DMS 273 treated with DMSO at 0.1 percent for 48 hours (cell line): ENCODE results near the gene MAD1L1.

Source experiments
- DNase-seq: peaks from one replicate; lab custom pipeline; 2025; lab: John Stamatoyannopoulos, UW

Gene MAD1L1

DNA sequence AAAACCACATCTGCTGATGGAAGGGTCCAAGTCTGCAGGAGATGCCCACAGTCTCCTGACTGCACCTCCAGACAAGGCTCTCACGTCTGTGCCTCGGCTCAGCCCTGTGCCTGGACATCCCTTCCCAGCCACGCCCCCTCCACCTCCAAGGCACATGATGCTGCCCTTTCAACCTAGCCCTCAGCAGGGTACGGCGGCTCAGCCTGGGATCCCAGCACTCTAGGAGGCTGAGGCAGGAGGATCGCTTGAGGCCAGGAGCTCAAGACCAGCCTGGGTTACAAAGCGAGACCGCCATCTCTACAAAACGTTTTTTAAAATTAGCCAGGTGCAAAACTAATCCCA, 14.3 kb downstream of the MAD1L1 start:
- DNase-seq, result no peak

DNA sequence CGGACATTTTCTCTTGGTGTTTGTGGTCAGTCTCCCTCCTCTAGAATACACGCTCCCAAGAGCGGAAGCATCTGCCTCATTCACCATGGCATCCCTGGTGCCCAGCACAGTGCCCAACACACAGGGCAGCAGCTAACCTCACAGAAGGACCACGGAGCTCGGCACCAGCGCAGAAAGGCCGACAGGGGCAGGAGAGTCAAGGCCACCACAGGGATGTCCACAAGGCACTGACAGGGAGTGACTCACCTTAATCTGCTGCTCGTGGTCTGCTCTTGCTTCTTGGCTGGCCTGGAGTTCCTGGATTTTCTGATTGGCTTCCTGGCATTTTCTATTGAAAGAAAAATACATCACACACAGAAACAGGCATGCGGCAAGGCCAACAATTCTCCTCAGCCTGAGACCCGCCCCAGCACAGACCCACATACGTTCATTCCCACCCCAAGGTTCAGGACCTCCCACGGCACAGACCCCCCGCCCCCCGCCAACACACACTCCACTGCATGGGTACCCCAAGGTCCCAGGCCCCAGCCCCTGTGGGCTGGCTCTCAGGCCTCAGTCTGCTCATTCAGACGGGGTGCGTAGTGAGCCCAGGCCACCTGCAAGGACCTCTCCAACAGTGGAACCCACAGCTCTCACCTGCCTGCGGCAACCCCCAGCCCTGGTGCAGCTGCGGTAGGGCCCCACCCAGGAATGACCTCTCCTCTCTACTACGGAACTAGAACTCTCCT, 14.9 kb downstream of the MAD1L1 start:
- no peak for DNase-seq

DNA sequence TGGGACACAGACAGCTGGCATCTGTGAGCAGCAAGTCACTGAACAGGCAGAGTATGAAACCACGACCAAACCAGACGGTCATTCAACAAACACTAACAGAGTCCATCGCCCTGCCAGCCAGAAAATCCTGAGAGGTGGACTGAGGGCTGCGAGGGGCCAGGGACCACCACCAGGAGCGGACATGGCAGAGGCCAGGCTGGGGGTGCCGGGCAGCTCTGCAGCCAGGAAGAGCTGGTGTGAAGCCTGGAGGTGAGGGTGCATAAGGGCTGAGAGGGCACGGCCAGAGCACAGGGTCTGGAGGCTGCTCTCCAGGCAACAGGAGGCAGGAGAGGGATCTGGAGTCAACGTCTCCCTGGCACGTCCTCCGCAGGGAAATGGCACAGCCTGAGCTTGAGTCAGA, 15.5 kb downstream of the MAD1L1 start:
- no peak for DNase-seq

DNA sequence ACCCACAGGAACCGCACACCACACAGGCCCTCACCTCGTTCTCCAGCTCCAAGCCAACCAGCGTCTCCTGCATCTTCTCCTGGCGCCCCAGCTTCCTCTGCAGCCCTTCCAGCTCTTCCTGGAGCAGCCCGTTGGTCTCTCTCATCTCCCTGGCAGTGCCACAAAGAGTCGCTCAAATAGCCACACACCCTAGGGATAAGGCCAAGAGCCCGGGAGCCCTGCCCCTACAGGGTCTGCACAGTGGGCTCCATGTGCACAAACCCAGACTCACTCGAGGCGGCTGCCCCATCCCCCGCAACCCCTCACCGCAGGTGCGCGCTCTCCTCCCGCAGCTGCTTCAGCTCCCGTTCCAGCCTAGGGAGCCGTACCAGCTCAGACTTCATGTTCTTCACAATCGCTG, 16.9 kb downstream of the MAD1L1 start:
- no peak for DNase-seq

DNA sequence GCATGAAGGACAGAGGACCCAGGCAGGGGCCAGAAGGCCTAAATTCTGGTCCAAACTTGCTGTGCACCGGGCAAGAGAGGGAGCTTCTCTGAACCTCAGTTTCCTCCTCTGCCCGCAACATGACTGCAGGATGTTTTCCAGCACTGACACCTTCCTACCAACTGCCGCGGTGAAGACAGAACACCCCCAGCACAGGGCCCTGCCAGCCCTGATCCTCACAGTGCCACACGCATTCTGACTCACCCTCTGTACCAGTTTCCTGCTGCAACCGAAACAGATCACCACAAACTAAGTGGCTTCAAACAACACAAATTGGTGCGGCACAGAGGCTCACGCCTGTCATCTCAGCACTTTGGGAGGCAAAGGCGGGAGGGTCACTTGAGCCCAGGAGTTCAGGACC, 18.1 kb downstream of the MAD1L1 start:
- no peak for DNase-seq

DNA sequence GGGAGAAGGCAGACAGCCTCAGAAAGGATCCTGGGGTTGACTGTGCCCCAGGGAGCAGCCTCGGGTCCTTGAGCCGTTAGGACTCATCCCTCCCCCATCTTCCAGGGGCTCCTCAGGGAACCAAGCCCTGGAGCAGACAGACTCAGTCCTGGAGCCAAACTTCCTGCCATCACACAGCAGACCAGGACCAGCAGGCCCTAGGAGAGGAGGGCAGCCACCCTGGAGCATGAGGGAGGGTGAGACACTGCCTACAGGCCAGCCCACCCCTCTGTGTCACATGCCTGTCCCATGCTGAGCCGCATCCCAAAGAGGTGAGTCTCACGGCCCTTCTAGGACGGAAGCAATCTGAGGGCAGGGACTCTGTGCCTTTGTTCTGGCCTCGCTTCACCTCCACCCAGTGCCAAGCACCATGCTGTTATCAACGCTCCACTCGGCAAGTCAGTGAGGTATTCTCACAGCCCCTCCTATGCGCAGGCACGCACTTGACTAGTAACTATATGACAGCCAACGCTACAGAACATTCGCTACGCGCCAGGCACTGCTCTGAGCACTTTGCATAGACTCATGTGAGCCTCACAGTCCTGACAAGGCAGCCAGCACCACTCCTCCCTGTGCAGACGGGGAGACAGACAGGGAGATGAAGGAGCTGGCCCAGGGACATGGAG, 19.1 kb downstream of the MAD1L1 start:
- no peak for DNase-seq

DNA sequence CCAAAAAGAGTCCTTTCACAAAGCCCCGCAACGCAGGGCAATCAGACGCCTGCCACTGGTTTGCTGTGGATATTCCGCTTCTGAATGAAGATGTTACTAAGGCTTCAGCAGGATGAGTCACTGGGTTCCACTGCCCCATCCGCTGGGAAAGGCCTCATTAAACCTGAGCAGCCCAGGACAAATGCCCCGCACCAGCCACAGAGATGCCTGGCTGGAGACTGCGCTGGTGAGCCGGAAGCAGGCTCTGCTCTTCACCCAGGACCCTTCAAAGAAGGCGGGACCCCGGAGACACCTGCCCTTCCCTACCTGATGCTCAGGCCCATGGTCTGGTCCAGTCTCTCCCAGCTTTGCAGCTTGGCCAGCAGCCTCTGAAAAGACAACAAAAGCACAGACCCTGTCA, 19.8 kb downstream of the MAD1L1 start:
- no peak for DNase-seq

DNA sequence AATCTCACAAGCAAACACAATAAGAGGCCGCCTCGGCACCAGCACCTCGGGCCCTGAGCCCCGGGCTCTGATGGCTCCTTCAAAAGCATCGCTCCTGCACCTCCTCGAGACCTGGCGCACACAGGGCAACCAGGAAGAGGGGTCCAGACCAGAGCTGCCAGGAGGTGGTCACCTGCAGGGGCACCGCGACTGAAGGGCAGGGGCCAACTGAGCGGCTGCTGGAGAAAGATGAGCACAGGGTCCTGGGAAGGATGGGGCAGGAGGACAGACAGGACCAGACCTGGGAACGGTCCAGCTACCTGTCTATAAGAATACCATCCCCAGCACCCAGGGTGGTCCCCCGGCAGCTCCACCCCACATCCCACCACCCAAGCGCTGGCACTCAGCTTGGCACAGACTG, 20.8 kb downstream of the MAD1L1 start:
- DNase-seq, result no peak

DNA sequence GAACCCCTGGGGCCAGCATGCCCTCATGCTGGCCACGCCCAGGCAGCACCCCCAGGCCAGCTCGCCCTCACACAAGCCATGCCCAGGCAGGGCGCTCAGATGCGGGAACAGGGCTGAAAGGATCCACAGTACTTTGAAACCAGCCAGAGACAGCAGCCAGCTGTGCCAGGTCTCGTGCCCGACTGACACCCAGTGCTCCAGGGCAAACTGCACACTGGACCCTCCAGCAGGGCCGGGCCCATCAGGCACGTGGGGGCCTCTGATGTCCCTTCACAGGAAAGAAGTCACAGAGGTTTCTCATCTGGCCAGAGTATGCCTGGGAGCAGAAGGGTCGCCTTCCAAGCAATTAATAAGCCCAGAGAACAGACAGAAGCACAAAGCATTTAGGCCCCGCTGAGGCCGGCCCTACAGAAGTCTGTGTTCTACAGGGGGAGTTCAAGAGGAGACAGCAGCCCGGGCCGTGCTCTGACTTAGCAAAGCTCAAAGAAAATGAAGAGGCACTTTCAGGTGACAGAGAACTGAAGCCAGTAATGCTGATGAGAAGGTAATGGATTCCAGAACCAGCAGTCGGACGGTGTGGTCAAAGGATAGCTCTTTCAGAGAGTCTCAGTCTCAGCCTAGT, 21.4 kb downstream of the MAD1L1 start:
- DNase-seq, result no peak

DNA sequence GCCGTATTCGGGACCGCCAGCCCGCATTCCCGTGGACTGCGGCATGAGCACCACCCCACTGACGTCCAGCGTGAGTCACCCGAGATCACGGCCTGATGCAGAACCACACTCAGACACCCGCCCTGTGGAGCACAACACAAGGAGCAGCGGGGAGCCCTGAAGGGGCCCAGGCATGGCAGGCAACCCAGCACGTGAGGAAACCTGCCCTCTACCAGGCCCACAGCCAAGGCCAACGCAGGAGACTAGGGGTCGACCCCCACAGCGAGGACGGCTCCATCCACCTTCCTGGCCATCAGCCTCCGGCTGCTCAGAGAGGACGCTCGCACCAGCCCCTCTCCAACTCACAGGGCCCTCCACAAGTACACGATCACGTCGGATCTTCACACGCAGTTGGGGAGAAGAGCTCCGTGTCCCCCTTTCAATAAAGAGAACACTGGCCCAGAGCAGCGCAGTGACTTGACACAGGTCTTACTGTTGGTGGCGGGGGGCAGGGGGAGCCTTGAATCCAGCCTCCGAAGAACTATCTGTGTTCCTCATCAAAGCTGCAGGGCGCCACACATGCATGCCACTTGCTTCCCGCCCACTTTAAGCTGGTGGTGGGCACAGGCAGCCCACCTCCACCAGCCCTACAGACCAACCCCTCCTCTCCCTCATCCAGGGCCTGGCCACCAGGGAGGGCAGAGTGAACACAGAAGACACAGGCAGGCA, 22.0 kb downstream of the MAD1L1 start:
- no peak for DNase-seq

DNA sequence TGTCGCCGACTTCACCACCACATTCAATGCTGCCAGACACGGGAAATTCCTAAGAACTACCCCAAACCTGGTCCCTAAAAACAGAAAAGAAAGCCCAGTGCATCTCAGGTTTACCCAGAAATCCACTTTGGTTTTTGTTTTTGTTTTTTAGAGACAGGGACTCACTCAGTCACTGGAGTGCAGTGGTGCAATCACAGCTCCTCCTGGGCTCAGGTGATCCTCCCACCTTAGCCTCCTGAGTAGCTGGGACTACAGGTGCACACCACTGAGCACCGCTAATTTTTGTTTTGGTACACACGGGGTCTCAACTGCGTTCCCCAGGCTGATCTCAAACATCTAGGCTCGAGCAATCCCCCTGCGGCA, 22.8 kb downstream of the MAD1L1 start:
- no peak for DNase-seq

DNA sequence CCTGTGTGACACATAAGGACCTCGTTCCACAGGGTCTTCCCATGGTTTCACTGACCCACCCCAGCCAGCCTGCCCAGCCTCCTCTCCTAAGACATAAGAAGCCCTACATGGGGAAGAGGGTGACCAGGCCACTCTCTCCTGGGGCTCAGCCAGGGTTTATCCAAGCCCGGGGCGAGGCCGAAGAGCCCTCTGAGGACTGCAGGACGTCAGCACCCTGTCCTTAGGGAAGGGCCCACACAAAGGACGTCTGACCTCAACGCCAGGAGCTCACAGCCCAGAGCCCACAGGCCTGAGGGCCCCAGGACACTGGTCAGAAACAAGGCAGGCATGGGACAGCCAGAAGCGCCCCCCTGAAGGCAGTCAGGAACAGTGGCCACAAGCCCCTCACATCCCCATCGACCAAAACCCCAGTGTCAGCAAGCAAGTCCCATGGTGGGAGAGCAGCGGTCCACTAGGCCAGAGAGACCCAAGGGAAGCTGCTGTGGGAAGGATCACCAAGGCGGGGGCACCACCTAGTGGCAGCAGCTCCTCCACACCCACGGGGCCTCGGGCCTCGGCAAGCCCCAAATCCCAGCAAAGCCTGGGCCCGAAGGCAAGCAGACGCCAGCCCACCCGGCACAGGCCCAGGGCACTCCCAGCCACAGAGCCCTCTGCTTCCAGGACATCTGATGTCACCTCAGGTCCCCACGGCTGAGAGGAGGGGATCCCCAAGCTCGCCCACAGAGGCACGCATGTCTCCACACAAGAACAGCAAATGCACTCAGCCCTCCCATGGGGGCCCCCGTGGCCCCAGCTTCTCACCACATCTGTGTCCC, 23.4 kb downstream of the MAD1L1 start:
- peak; percentile 21 for DNase-seq

DNA sequence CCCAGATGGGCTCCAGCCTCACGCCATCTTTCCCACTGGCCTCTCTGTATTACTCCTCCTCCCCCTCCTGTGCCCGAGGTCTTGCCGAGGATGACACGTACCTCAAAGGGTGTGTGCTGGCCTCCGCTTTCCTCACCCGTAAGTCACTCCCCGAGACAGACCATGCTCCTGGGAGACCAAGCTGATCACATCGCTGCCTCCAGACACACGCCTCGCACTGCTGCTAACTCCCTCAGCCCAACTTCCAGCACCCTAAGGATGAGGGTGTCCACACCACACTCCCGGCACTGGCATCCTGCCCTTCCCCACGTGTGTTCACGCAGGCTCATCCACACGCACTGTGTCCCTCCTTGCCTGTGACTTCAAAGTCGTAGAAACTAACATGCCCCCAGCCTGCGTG, 24.0 kb downstream of the MAD1L1 start:
- no peak for DNase-seq

DNA sequence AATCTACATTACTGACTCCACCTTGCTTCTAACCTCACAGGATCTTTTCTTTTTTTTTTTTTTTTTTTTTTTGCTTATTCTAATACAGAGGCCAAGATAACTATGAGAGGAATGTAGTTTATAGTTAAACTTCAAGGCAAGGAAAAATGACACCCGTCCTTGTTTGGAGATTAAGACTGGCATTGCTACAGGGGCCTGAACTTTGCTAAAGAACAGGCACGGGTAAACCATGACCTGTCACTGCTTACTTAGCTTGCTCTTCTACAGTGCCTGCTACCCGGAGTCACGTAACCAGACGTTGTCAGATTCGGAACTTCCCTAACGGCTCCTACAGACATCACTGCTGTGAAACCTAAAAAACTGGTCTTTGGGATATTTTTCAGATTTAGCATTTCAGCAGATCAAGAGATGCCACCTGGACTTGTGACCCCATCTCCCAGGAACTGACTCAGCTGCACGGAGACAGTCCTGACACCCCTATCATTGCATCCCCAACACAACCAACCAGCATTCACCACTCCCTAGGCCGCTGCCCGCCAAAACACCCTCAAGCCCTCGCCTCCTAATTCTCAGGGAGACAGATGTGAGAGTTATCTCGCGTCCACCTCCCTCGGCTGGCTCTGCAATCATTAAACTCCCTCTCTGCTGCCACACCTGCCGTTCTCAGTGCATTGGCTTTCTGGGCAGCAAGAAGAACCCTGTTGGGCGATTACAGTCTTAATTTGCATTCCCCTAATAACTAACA, 27.5 kb downstream of the MAD1L1 start:
- no peak for DNase-seq

DNA sequence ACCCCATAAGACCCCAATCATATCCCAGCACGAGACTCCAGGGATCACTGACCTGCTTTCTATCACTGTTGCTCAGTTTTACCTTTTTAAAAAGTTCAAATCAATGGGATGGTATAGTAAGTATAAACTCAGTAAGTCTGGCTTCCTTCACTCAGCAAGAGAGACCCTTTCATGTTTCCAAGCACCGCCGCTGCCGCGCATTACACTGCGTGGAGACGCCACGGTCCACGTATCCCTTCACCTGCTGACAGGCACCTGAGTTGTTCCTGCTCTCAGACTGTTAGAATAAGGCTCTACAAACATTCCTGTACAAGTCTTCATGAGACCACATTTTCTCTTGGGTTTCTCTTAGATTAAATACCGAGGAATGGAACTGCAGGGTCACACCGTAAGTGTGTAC, 28.3 kb downstream of the MAD1L1 start:
- no peak for DNase-seq

DNA sequence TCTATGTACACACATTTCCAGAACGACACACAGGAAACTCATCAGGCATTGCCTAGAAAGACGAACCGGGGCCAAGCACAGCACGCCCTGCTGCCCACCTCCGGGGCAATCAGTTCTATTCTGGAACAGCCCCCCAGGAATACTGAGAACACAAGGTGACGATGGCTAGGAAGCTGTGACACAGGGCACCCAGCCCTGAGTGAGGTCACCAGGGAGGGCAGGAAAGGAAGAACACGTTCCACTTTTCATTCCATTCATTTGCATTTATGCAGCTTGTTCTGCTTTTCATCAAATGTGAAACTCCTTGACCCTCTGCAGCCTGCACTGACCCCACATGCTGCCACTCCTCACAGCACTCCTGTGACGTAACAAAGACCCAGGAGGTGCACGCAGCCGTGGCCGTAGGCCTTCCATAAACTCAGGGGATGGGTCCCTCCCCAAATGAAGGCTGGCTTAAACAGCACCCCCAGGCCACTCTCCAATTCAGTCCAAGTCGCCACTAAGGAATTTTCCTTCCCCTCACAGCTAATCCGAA, 28.9 kb downstream of the MAD1L1 start:
- DNase-seq, result no peak

DNA sequence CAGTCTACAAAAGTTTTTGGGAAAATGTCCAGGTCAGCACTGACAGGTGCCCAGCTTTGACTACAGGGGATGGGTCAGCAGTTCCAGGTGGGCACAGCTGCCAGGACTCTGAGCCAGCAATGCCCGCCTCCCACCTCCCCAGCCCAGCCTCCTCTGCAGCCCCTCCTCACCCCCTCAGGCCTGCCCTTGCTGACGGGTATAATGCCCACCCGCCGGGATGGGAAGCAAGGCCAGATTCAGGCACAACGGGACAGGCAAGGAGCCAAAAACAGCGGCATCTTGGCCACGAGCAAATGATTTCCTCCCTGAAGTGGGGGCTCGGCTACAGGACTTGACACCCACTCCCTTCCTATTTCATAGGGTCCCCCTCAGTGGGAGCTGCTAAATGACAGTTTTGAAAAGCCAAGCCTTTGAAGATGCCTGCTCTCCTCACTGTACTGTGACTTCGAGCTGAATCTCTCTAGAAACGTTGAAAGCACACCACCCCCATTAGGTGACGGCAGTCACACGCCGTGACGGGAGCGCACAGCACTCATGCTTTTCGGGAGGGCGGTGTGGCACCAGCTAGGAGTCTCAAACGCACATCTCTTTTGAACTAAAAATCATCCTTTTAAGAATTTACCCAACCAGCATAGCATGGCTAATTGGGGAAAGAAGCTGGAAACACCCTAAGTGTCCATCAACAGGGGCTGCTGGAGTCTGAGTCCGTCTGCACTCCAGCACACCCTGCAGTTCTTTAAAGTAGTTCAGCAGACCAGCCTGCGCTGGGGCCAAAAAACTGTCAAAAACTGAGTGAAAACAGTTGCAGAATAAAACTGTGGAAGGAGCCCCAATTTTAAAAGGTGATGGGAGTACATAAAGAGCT, 29.6 kb downstream of the MAD1L1 start:
- no peak for DNase-seq

DNA sequence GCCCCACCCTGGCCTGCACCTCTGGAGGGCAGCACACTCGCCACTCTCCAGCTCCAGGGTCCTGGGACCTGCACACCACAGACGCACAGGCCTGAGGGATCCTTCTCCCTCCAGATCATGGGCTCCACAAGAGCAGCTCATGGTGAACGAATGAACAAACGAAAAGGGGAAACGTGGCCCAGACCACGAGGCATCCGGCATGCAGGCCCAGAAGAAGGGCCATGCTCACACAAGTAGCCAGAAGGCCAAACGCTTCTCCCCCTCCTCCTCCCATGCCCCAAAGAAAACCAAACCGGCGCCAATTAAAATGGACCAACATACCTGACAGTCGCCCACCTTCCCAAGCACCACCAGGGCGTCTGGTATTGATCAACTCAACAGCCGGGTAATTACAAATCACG, 30.4 kb downstream of the MAD1L1 start:
- no peak for DNase-seq

DNA sequence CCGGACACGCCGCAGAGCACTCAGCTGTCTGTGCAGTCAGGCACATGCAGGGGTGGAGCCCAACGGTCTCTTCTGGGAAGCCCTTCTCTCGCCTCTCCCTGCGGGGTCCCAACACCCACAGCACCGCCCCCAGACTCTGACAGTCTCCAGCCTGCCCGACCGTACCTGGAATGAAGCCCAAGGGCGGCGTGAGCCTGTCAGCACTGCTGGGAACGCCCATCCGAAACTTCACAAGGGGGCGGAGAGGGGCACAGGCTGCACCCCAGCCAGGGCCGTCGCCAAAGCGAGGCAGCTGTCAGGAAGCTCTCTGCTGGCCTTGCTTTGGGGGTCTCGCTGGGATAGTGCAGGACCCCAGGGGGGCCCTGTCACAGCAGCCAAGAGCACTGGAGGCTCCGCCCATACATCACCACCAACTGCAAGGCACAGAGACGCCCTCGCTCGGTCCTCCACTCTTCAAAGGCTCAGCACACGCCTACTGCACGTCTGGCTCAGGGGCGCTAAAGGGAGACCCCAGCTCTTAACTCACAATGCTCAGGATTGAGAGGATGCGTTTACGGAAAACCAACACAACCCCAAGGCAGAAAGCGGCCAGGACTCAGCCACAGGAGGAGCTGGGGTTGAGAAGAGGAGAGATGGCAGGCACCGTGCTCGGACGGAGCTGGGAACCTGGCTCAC, 30.9 kb downstream of the MAD1L1 start:
- DNase-seq, result no peak

DNA sequence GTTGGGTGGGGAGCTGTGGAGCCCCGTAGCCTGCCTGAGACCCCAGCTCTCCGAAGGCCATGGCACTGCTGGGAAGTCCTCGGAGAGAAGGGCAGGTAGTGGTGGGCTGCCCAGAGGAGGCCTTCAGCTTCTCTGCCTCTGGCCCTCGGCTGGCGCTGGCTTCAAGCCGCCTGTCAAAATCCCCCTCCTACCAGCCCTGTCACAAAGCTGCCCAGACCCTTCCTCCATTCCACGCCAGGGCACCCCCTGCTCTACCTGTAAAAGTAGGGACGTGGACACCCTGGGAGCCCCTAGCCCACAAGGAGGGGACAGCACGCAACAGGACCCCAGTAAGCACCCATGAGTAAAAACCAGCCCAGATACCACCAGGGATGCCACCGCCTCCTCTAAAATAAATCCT, 31.6 kb downstream of the MAD1L1 start:
- DNase-seq, result no peak
